Islet precursor cell (in vitro differentiated cells): ENCODE data around the gene CHAF1B.

Experiments
- DNase-seq: peaks from one replicate; pipeline ENCODE4 v3.0.0-alpha.2; 2018

The CHAF1B gene

GRCh38 chr21:36465478-36465877, 80.3 kb downstream of the CHAF1B start:
- DNase-seq, result no peak

GRCh38 chr21:36466061-36466511, 80.9 kb downstream of the CHAF1B start:
- DNase-seq, result no peak
